B cell (primary cell): ENCODE measurements around the gene TBC1D17. TPM values are rescaled to one million over a fixed set of nuclear protein-coding genes. Genes with fewer than 3 reads are reported as not detected.

Experiments
- ATAC-seq: fragments of 200-7000 bp; cut with Tn5 transposase; one replicate; pipeline ENCODE4 v1.10.0; 2021; ENCODE audit warnings: low read depth, mild to moderate bottlenecking, moderate number of reproducible peaks, moderate library complexity
- CTCF ChIA-PET: fragments of 350-600 bp; sonication (Branson Sonifier 250); formaldehyde crosslinking; loops from one replicate; lab custom pipeline; 2021; ENCODE audit warnings: antibody characterized with exemption, inconsistent platforms; lab: Charles Lee
- POLR2A ChIA-PET: fragments of 350-600 bp; sonication (Branson Sonifier 250); formaldehyde crosslinking; loops from one replicate; lab custom pipeline; 2021; ENCODE audit warnings: antibody characterized with exemption; lab: Charles Lee
- DNase-seq: peaks from one replicate; pipeline ENCODE4 v3.0.0; 2013
- H2AFZ ChIP-seq: 2 replicates; pipeline ENCODE4 v1.6.1; 2012; ENCODE audit warnings: mild to moderate bottlenecking, low read depth, low read length; ENCODE audit not compliant: insufficient read depth, poor library complexity, severe bottlenecking
- H3K27ac ChIP-seq, 2 donors: 1 replicate in 1 of 2; 2 replicates in 1 of 2; pipeline ENCODE4 v1.5.1; 2012 to 2013; ENCODE audit warnings: low read length in 2 of 2, mild to moderate bottlenecking in 2 of 2, moderate library complexity in 1 of 2
- H3K27me3 ChIP-seq, 4 experiments: fragments of 200-600 bp in 1 of 4; sonication (generic) in 1 of 4; replicated peaks in 1 of 4; 1 replicate in 2 of 4; 2 replicates in 2 of 4; pipeline versions ENCODE4 v1.6.1 to v1.7.0; 2013 to 2016; ENCODE audit warnings: low read length in 3 of 4, mild to moderate bottlenecking in 2 of 4, mixed read lengths in 1 of 4, moderate library complexity in 1 of 4; ENCODE audit not compliant: insufficient read depth in 4 of 4, control insufficient read depth in 3 of 4; ENCODE audit errors: control extremely low read depth in 1 of 4
- H3K36me3 ChIP-seq, 2 experiments: replicated peaks in 1 of 2; 1 replicate in 1 of 2; 2 replicates in 1 of 2; pipeline versions ENCODE4 v1.6.1 to v1.7.1; 2013; ENCODE audit warnings: low read length in 1 of 2; ENCODE audit not compliant: insufficient read depth in 2 of 2, control insufficient read depth in 1 of 2; ENCODE audit errors: control extremely low read depth in 1 of 2, extremely low read depth in 1 of 2
- H3K4me1 ChIP-seq, 2 donors: fragments of 200-600 bp in 1 of 2; sonication (generic) in 1 of 2; 1 replicate in 1 of 2; 2 replicates in 1 of 2; pipeline versions ENCODE4 v1.5.1 to v1.6.1; 2013 to 2017; ENCODE audit warnings: low read length in 2 of 2; ENCODE audit not compliant: control insufficient read depth in 2 of 2, insufficient read depth in 2 of 2
- H3K4me2 ChIP-seq: replicated peaks from 2 replicates; pipeline ENCODE3; 2012; ENCODE audit warnings: mild to moderate bottlenecking, low read depth, low read length; ENCODE audit not compliant: poor library complexity, severe bottlenecking
- H3K4me3 ChIP-seq, 5 experiments: fragments of 200-600 bp in 1 of 5; sonication (generic) in 1 of 5; 1 replicate in 3 of 5; 2 replicates in 2 of 5; pipeline versions ENCODE4 v1.5.1 to v1.7.0; 2011 to 2016; ENCODE audit warnings: low read length in 4 of 5, mild to moderate bottlenecking in 4 of 5, low read depth in 2 of 5, control low read depth in 1 of 5, moderate library complexity in 1 of 5; ENCODE audit not compliant: insufficient read depth in 1 of 5; ENCODE audit errors: control extremely low read depth in 1 of 5, extremely low read depth in 1 of 5
- H3K79me2 ChIP-seq: fragments of 200-600 bp; sonication (generic); one replicate; pipeline ENCODE4 v1.6.0; 2016; ENCODE audit warnings: low read length; ENCODE audit not compliant: control insufficient read depth, insufficient read depth
- H3K9ac ChIP-seq: fragments of 200-600 bp; sonication (generic); 2 replicates; pipeline ENCODE4 v1.6.1; 2017; ENCODE audit warnings: mild to moderate bottlenecking, low read length, moderate library complexity
- H3K9me3 ChIP-seq, 3 donors: one replicate each; pipeline versions ENCODE4 v1.6.1 to v1.7.1; 2013; ENCODE audit warnings: low read length in 2 of 3; ENCODE audit not compliant: control insufficient read depth in 2 of 3, insufficient read depth in 1 of 3; ENCODE audit errors: control extremely low read depth in 1 of 3
- H4K20me1 ChIP-seq: 2 replicates; pipeline ENCODE4 v1.6.0; 2012; ENCODE audit warnings: mild to moderate bottlenecking, low read length; ENCODE audit not compliant: insufficient read depth, control insufficient read depth, poor library complexity, severe bottlenecking
- H3K27ac Mint-ChIP-seq: one replicate; pipeline ENCODE4 v1.8.0; 2021; ENCODE audit warnings: mixed read lengths
- H3K27me3 Mint-ChIP-seq: one replicate; pipeline ENCODE4 v1.8.0; 2021; ENCODE audit warnings: mixed read lengths
- H3K4me1 Mint-ChIP-seq: one replicate; pipeline ENCODE4 v1.8.0; 2021; ENCODE audit warnings: mixed read lengths
- H3K4me3 Mint-ChIP-seq: one replicate; pipeline ENCODE4 v1.8.0; 2021; ENCODE audit warnings: mixed read lengths
- H3K9me3 Mint-ChIP-seq: one replicate; pipeline ENCODE4 v1.8.0; 2022; ENCODE audit warnings: mixed read lengths; ENCODE audit not compliant: insufficient read depth
- CTCF ChIP-seq: fragments of 200-600 bp; IDR thresholded peaks from one replicate; pipeline ENCODE4 v1.8.0; 2022; ENCODE audit warnings: antibody characterized with exemption, mild to moderate bottlenecking
- EZH2 ChIP-seq: IDR thresholded peaks from 2 replicates; pipeline ENCODE4 v1.6.1; 2012; ENCODE audit warnings: borderline replicate concordance, low read depth, mild to moderate bottlenecking, moderate library complexity, low read length; ENCODE audit not compliant: insufficient read depth, poor library complexity, severe bottlenecking
- WGBS: methylation state at CpG from one replicate; pipeline ENCODE4 v1.1.5; 2013; ENCODE audit warnings: missing lambda C conversion rate; ENCODE audit not compliant: insufficient coverage; 5-methylcytosine and 5-hydroxymethylcytosine counted together
- intact Hi-C: fragments of 100-400 bp; cut with micrococcal nuclease; formaldehyde crosslinking; loops from one replicate; pipeline ENCODE4 v1.10.0; 2022
- polyA plus RNA-seq: library from polyadenylated mRNA; depleted of rRNA; stranded (reverse); fragments of >200 nt; gene quantifications from 2 replicates; pipeline ENCODE4 v1.2.3, GENCODE V29; 2012
- total RNA-seq, 2 donors: library from RNA; stranded (reverse); fragments of 120-200 nt in 1 of 2; gene quantifications; 1 replicate in 1 of 2; 2 replicates in 1 of 2; pipeline versions ENCODE4 v1.2.3 to v1.2.4, GENCODE V29; 2013 to 2022

TBC1D17 gene
- total and polyA plus RNA-seq, 2 donors (not counting 1 experiment from before 2014, with no cell fraction given): 85.7 to 98.7 TPM

GRCh38 chr19:49933643-49934042, 56.1 kb downstream of the TBC1D17 start:
- peaks cover 8% of the 10 kb centered on the region for H3K79me2 ChIP-seq
- H3K4me3 Mint-ChIP-seq: no peak overlapping the region
- H4K20me1 ChIP-seq: no peaks in the 10 kb centered on the region
- no peaks in the 10 kb centered on the region for H3K9me3 Mint-ChIP-seq
- TF ChIP-seq CTCF (no peak), EZH2 (no peak)
- H3K4me1 ChIP-seq: peaks cover 10 to 21% of the 10 kb centered on the region in 2 donors
- intact Hi-C loops: no loop called here
- ChIA-PET CTCF (interaction anchor here (0.7 kb wide), 2 partner anchors 18 to 1873 kb away, joined by 3 read pairs; no protein-coding TSS in a partner anchor), POLR2A (no interaction called here)
- ATAC-seq (no peak), DNase-seq (no peak)
- 91% methylated on average over 7 of the region's 8 CpGs for WGBS
- no peak overlapping the region for H3K4me2 ChIP-seq
- H3K27me3 Mint-ChIP-seq: no peaks in the 10 kb centered on the region
- H3K9ac ChIP-seq: no peak overlapping the region
- peaks cover 0 to 3% (median 0%) of the 10 kb centered on the region in 3 donors for H3K9me3 ChIP-seq
- no peak overlapping the region for H3K27ac ChIP-seq
- H3K4me1 Mint-ChIP-seq: peaks cover 33% of the 10 kb centered on the region
- no peaks in the 10 kb centered on the region for H3K27me3 ChIP-seq
- no peak overlapping the region for H3K27ac Mint-ChIP-seq
- no peak overlapping the region for H3K4me3 ChIP-seq
- no peak overlapping the region for H2AFZ ChIP-seq
- H3K36me3 ChIP-seq: no peaks in the 10 kb centered on the region

GRCh38 chr19:49936549-49936948, 59.0 kb downstream of the TBC1D17 start:
- Mint-ChIP-seq H3K4me3 (no peak overlapping the region), H3K27me3 (peaks cover 14% of the 10 kb centered on the region), H3K9me3 (no peaks in the 10 kb centered on the region), H3K27ac (no peak overlapping the region), H3K4me1 (peaks cover 12% of the 10 kb centered on the region)
- H3K36me3 ChIP-seq: no peaks in the 10 kb centered on the region
- peaks cover 5 to 11% of the 10 kb centered on the region in 2 donors for H3K4me1 ChIP-seq
- H3K4me2 ChIP-seq: no peak overlapping the region
- no peaks in the 10 kb centered on the region for H3K9me3 ChIP-seq
- POLR2A ChIA-PET: no interaction called here
- no peaks in the 10 kb centered on the region for H3K27me3 ChIP-seq
- H3K27ac ChIP-seq: no peak overlapping the region
- ATAC-seq (no peak), DNase-seq (no peak)
- H3K4me3 ChIP-seq: no peak overlapping the region
- intact Hi-C loops: loop anchor here (5.0 kb wide), 1 partner anchor 846 kb away; no protein-coding TSS in a partner anchor
- CTCF ChIA-PET: interaction anchor here (1.0 to 3.4 kb wide), 4 partner anchors 18 to 47 kb away, joined by 3 to 13 read pairs (median 8); no protein-coding TSS in a partner anchor
- H3K79me2 ChIP-seq: no peaks in the 10 kb centered on the region
- no peak overlapping the region for H2AFZ ChIP-seq
- 85% methylated on average over 3 of the region's 5 CpGs for WGBS
- no peaks in the 10 kb centered on the region for H4K20me1 ChIP-seq
- H3K9ac ChIP-seq: no peak overlapping the region
- TF ChIP-seq CTCF: no peak
- no peak for TF ChIP-seq EZH2
